Nephron (organoid): Measurements from ENCODE around the gene TRIO.

ENCODE experiments used
- H3K27ac Mint-ChIP-seq, 3 experiments: 2 replicates each; pipeline ENCODE4 v1.8.0; 2020; ENCODE audit warnings: mixed read lengths in 3 of 3, mild to moderate bottlenecking in 2 of 3, moderate library complexity in 1 of 3
- H3K27me3 Mint-ChIP-seq: 2 replicates; pipeline ENCODE4 v1.8.0; 2021; ENCODE audit warnings: low read depth, mild to moderate bottlenecking, moderate library complexity, mixed read lengths
- H3K36me3 Mint-ChIP-seq: 2 replicates; pipeline ENCODE4 v1.8.0; 2020; ENCODE audit warnings: low read depth, mixed read lengths
- H3K4me1 Mint-ChIP-seq: 2 replicates; pipeline ENCODE4 v1.8.0; 2020; ENCODE audit warnings: mixed read lengths
- H3K4me3 Mint-ChIP-seq, 3 experiments: 2 replicates each; pipeline ENCODE4 v1.8.0; 2020; ENCODE audit warnings: mild to moderate bottlenecking in 3 of 3, mixed read lengths in 3 of 3, moderate library complexity in 2 of 3
- H3K9me3 Mint-ChIP-seq: 2 replicates; pipeline ENCODE4 v1.8.0; 2020; ENCODE audit warnings: mixed read lengths
- TF ChIP-seq, protein P1 (sequence below), 3 experiments: fragments of 200-600 bp; sonication (generic); IDR thresholded peaks; one replicate each; pipeline ENCODE4 v1.5.0; 2021; ENCODE audit warnings: antibody characterized with exemption in 3 of 3; ENCODE audit not compliant: unreplicated experiment in 3 of 3

TRIO gene

DNA sequence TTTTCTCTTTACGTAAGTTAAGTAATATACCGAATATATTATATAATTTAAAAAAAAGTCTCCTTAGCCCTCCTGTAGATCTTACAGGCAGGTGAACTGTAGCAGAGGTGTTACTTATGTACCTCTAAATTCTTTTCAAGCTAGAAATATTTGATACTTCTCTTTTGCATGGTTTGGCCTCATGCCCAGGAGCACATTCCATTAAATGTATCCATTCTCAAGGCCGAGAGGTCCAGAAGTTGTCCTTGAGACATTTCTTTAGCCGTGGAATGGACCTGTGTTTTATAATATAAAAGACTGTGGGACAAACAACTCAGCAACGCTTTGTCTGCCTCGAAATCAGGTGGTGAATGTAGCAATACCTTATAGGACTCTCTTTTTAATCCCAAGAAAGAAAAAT, 184.5 kb downstream of the TRIO start:
- Mint-ChIP-seq H3K4me3 (no peak overlapping the region), H3K27ac (no peak overlapping the region), H3K9me3 (no peaks in the 10 kb centered on the region), H3K36me3 (peaks cover 43% of the 10 kb centered on the region), H3K27me3 (no peaks in the 10 kb centered on the region), H3K4me1 (peaks cover 13% of the 10 kb centered on the region)
- TF ChIP-seq, protein P1, sequence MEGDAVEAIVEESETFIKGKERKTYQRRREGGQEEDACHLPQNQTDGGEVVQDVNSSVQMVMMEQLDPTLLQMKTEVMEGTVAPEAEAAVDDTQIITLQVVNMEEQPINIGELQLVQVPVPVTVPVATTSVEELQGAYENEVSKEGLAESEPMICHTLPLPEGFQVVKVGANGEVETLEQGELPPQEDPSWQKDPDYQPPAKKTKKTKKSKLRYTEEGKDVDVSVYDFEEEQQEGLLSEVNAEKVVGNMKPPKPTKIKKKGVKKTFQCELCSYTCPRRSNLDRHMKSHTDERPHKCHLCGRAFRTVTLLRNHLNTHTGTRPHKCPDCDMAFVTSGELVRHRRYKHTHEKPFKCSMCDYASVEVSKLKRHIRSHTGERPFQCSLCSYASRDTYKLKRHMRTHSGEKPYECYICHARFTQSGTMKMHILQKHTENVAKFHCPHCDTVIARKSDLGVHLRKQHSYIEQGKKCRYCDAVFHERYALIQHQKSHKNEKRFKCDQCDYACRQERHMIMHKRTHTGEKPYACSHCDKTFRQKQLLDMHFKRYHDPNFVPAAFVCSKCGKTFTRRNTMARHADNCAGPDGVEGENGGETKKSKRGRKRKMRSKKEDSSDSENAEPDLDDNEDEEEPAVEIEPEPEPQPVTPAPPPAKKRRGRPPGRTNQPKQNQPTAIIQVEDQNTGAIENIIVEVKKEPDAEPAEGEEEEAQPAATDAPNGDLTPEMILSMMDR (IDR thresholded peaks at IDR 0.05; ENCODE audit: unreplicated experiment in 3 of 3): no peak

DNA sequence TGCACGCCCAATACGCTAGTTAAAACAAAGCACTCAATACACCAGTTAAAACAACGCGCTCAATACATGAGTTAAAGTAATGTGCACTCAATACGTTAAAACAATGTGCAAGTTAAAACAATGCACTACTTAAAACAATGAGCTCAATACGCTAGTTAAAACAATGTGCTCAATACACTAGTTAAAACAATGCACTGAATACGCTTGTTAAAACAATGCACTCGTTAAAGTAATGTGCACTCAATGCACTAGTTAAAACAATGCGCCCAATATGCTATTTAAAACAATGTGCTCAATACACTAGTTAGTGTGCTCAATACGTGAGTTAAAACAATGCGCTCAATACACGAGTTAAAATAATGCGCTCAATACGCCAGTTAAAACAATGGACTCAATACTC, 185.0 kb downstream of the TRIO start:
- no peak overlapping the region for H3K27ac Mint-ChIP-seq
- H3K9me3 Mint-ChIP-seq: no peaks in the 10 kb centered on the region
- H3K4me3 Mint-ChIP-seq: no peak overlapping the region
- H3K4me1 Mint-ChIP-seq: peaks cover 11% of the 10 kb centered on the region
- TF ChIP-seq, protein P1 (IDR thresholded peaks at IDR 0.05; ENCODE audit: unreplicated experiment in 3 of 3): no peak
- H3K27me3 Mint-ChIP-seq: no peaks in the 10 kb centered on the region
- H3K36me3 Mint-ChIP-seq: peaks cover 43% of the 10 kb centered on the region

DNA sequence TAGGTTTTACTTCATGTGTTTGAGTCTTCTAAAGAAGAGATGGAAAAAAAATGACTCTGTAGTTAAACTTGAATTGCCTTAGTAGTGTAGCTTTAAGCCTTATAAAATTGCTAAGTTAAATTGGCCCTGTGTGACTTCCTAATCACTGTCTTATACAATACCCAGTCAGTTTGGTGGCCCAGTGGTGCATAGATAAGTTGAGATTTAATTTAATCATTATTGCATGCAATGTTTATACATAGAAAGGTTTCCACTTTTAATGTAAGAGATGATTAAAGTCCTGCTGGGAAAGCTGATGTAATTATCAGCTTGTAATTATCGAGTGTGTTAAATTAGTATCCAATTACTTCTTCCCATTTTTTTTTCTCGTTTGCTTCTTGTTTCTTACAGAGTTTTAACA, 187.1 kb downstream of the TRIO start:
- Mint-ChIP-seq H3K27ac (no peak overlapping the region), H3K4me3 (no peak overlapping the region), H3K4me1 (peaks cover 3% of the 10 kb centered on the region), H3K9me3 (no peaks in the 10 kb centered on the region), H3K27me3 (no peaks in the 10 kb centered on the region), H3K36me3 (peaks cover 36% of the 10 kb centered on the region)
- TF ChIP-seq, protein P1 (IDR thresholded peaks at IDR 0.05; ENCODE audit: unreplicated experiment in 3 of 3): no peak

DNA sequence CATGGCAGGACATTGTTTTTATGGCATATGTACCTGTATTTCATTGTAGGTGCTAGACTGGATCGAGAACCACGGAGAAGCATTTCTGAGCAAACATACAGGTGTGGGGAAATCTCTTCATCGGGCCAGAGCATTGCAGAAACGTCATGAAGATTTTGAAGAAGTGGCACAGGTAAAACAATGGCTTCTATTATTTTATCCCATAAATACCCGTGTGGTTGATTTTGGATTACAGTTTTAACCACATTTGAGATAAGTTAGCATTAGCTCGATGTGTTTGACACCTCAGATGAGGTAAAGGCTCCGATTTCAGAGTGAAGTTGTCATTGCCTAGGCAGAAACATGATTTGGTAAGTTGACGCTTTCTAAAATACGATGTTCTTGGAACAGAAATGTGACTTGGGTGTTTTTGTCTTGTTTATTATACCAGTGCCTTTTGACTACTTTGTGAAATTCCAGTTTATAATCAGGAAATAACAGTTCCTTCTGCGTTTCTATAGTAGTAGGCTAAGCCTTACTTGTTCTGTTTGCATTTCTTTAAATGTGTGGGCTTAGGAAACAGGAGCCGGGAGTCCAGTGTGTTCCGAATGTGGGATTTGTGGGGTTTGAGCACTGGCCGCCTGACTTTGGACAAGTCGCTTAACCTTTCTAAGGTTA, 187.7 kb downstream of the TRIO start:
- Mint-ChIP-seq H3K27ac (peak overlapping the region in 1 of 3 experiments; percentile 54), H3K4me3 (no peak overlapping the region), H3K27me3 (no peaks in the 10 kb centered on the region), H3K9me3 (no peaks in the 10 kb centered on the region), H3K4me1 (no peaks in the 10 kb centered on the region), H3K36me3 (peaks cover 39% of the 10 kb centered on the region)
- TF ChIP-seq, protein P1 (IDR thresholded peaks at IDR 0.05; ENCODE audit: unreplicated experiment in 3 of 3): no peak

DNA sequence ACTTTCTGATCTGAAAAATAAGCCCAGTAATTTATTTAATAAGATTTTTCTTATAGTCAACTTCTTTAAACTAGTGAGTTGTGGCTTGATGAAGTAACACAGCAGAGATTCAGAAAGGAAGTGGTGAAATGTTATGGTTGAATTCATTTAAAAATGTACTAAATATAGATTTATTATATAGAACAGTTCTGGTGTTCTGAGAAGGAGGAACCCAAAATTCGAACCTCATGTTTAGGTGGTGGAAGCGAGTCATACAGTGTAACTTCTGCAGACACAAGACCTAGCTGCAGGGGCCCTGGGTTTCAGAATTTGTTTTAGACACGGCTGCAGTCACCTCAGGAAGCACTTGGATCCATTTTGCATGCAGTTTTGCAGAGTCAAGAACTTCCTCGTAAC, 188.2 kb downstream of the TRIO start:
- Mint-ChIP-seq H3K27ac (peak overlapping the region in 1 of 3 experiments; percentile 54), H3K4me1 (no peaks in the 10 kb centered on the region), H3K27me3 (no peaks in the 10 kb centered on the region), H3K9me3 (no peaks in the 10 kb centered on the region), H3K4me3 (no peak overlapping the region), H3K36me3 (peaks cover 41% of the 10 kb centered on the region)
- TF ChIP-seq, protein P1 (IDR thresholded peaks at IDR 0.05; ENCODE audit: unreplicated experiment in 3 of 3): no peak

DNA sequence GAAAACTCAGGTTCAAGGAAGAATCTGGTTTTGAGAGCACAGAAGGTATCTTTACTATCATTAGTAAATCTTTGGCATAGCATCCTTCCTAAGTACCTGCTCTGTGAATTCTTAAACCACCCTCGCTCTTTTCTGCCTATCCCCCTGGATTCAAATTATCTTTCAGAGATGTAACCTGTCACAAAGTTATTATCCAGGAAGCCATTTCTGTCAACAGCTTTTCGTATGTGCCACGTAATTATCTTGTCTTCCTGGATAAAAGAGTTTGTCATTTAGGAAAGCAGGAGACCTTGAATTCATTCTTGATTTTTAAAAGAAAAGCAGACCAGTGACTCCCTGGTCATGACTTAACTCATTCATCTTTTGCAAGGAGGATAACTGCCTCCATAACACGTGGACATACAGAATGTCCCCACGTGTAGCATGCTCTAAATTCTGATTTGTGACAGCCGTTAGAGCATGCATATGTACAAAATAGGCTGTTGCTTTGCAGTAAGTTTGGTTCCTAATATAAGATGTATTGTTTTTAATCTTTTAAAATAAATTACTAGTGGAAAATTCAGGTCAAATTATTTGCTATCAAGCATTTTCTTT, 189.0 kb downstream of the TRIO start:
- H3K4me1 Mint-ChIP-seq: no peaks in the 10 kb centered on the region
- H3K27ac Mint-ChIP-seq: no peak overlapping the region
- H3K4me3 Mint-ChIP-seq: no peak overlapping the region
- TF ChIP-seq, protein P1 (IDR thresholded peaks at IDR 0.05; ENCODE audit: unreplicated experiment in 3 of 3): no peak
- peaks cover 45% of the 10 kb centered on the region for H3K36me3 Mint-ChIP-seq
- no peaks in the 10 kb centered on the region for H3K9me3 Mint-ChIP-seq
- no peaks in the 10 kb centered on the region for H3K27me3 Mint-ChIP-seq
